GM19324 (cell line): Measurements from ENCODE around the gene PDCD1.
"Not testable (repeated sequence)": the region's sequence is repeated elsewhere in the genome, so short reads cannot be mapped to it uniquely, and the experiment has no call there.

Source experiments
- ATAC-seq: cut with Tn5 transposase; IDR thresholded peaks from one replicate; pipeline ENCODE4 v1.9.1; 2021; ENCODE audit warnings: mild to moderate bottlenecking, moderate library complexity; ENCODE audit not compliant: unreplicated experiment, low FRiP score

PDCD1 gene

GRCh38 chr2:241841181-241842066 lies 17.3 kb downstream of the PDCD1 start:
- no peak for ATAC-seq

- no peak for ATAC-seq
Observed at GRCh38 chr2:241837197-241837965, 21.3 kb downstream of the PDCD1 start.

GRCh38 chr2:241836292-241836691 lies 22.4 kb downstream of the PDCD1 start:
- ATAC-seq = no peak

GRCh38 chr2:241835611-241836010 lies 23.1 kb downstream of the PDCD1 start:
- ATAC-seq = no peak

GRCh38 chr2:241834527-241835210 lies 24.0 kb downstream of the PDCD1 start:
- no peak for ATAC-seq

- not testable (repeated sequence) for ATAC-seq
Observed at GRCh38 chr2:241833756-241834526, 24.8 kb downstream of the PDCD1 start.

- no peak for ATAC-seq
Observed at GRCh38 chr2:241833101-241833663, 25.5 kb downstream of the PDCD1 start.

- ATAC-seq = no peak
Observed at GRCh38 chr2:241827394-241827793, 31.3 kb downstream of the PDCD1 start.

- not testable (repeated sequence) for ATAC-seq
Observed at GRCh38 chr2:241823531-241824437, 34.9 kb downstream of the PDCD1 start.

GRCh38 chr2:241822264-241822623 lies 36.5 kb downstream of the PDCD1 start:
- ATAC-seq = no peak

- ATAC-seq = no peak
Observed at GRCh38 chr2:241821460-241822263, 37.0 kb downstream of the PDCD1 start.

- no peak for ATAC-seq
Observed at GRCh38 chr2:241820625-241821384, 37.9 kb downstream of the PDCD1 start.

- ATAC-seq = not testable (repeated sequence)
Observed at GRCh38 chr2:241819947-241820624, 38.6 kb downstream of the PDCD1 start.

GRCh38 chr2:241818943-241819270 lies 39.8 kb downstream of the PDCD1 start:
- ATAC-seq = no peak

GRCh38 chr2:241818229-241818942 lies 40.3 kb downstream of the PDCD1 start:
- no peak for ATAC-seq

- not testable (repeated sequence) for ATAC-seq
Observed at GRCh38 chr2:241817821-241818215, 40.9 kb downstream of the PDCD1 start.
